Effector memory CD4-positive, alpha-beta T cell (primary cell): ENCODE data around the gene LRRC4C.

Experiments used
- DNase-seq, 3 donors: peaks; one replicate each; pipeline ENCODE4 v3.0.0-alpha.2; 2020
- H3K27ac ChIP-seq: 2 replicates; pipeline ENCODE4 v1.7.0; 2013; ENCODE audit warnings: mild to moderate bottlenecking, low read length, moderate library complexity; ENCODE audit not compliant: insufficient read depth, poor library complexity, severe bottlenecking
- H3K27me3 ChIP-seq: replicated peaks from 2 replicates; pipeline ENCODE4 v1.7.0; 2013; ENCODE audit warnings: mild to moderate bottlenecking, low read length; ENCODE audit not compliant: insufficient read depth, control insufficient read depth, poor library complexity, severe bottlenecking
- H3K36me3 ChIP-seq: 2 replicates; pipeline ENCODE4 v1.7.0; 2013; ENCODE audit warnings: mild to moderate bottlenecking, low read length, moderate library complexity; ENCODE audit not compliant: control insufficient read depth, insufficient read depth
- H3K4me1 ChIP-seq: 2 replicates; pipeline ENCODE4 v1.7.0; 2013; ENCODE audit warnings: low read length, mild to moderate bottlenecking; ENCODE audit not compliant: control insufficient read depth, insufficient read depth, poor library complexity, severe bottlenecking
- H3K4me3 ChIP-seq: 2 replicates; pipeline ENCODE4 v1.7.0; 2013; ENCODE audit warnings: low read length, low read depth, mild to moderate bottlenecking; ENCODE audit not compliant: insufficient read depth, poor library complexity, severe bottlenecking
- H3K9me3 ChIP-seq: 2 replicates; pipeline ENCODE4 v1.7.0; 2013; ENCODE audit warnings: mild to moderate bottlenecking, low read length, moderate library complexity; ENCODE audit not compliant: control insufficient read depth

The LRRC4C gene

DNA sequence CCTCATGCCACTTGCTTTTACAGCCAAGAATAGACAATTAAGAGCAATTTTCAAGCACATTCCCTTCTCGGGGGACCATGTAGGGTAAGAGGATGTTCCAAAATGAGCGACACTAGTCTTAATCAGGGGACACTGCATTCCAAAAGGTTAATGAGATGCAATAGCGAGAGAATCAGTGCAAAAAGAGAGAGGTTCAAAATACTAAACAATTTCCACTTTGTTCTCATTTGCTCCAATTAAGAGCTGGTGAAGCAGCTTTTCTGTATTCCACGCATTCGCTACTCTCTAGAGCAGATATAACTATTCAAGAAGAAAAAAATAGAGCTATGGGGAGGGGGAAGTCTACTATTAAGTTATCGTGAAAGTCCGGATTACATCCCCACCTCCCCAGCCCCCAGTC lies 811 bp downstream of the LRRC4C start:
- Histone ChIP-seq H3K27ac (no peak overlapping the region), H3K4me1 (no peaks in the 10 kb centered on the region), H3K27me3 (no peaks in the 10 kb centered on the region), H3K36me3 (no peaks in the 10 kb centered on the region), H3K4me3 (no peak overlapping the region), H3K9me3 (no peaks in the 10 kb centered on the region)
- no peak for DNase-seq

DNA sequence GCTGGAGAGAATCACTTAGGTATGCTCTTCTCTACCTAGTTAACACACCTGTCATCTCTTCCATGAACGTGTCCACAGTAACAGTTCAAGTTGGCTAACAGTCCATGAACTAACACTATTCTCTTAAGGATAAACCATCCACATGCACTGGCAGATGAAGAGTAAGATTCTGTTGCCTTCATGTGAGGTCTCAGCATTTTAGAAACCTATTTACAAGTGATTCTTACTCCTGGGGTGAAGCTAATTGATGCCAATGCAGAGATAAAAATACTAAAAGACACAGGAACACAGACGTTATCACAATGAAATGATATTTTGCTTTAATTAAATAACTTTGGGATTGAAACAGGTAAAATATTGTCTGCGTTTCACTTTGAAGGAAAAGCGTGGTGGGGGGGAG lies 1.3 kb downstream of the LRRC4C start:
- H3K4me1 ChIP-seq, result no peaks in the 10 kb centered on the region
- no peak overlapping the region for H3K27ac ChIP-seq
- H3K9me3 ChIP-seq, result no peaks in the 10 kb centered on the region
- DNase-seq, result no peak
- H3K36me3 ChIP-seq, result no peaks in the 10 kb centered on the region
- no peaks in the 10 kb centered on the region for H3K27me3 ChIP-seq
- H3K4me3 ChIP-seq, result no peak overlapping the region

DNA sequence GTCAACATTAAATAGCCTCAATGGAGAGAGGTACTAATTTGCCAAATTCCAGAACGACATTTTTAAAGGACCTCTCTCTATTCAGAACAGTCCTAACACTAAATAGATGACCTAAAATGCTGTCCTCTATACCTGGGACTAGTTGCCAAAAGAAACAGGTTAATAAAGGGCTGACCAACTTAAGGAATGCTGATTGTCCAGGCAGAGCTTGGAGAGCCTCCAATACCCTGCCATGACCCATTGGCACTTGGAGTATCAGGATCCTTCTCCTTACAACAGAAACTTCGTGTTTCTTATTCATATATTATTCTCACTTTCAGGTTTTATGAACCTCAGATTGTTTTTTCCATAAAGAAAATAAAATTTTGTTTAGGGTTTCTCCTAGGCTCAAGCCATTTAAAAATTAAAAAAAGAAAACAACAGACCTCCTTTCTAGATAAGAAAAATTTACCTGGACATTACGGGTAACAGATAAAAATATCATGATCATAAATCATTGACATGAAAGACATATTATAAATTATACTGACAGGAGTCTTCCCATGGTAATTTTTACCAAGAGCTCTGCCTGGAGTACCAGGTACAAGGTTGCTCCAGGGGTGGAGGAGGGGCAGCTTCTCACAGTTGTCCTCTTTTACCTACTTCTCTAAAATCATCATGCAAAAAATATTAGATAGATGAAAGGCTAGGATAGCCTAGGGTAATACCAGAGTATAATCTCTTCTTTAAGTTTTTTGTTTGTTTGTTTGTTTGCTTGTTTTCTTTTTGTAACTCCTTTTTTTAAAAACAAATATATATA lies 2.0 kb downstream of the LRRC4C start:
- Histone ChIP-seq H3K9me3 (no peaks in the 10 kb centered on the region), H3K4me1 (no peaks in the 10 kb centered on the region), H3K27me3 (no peaks in the 10 kb centered on the region), H3K4me3 (no peak overlapping the region), H3K36me3 (no peaks in the 10 kb centered on the region), H3K27ac (no peak overlapping the region)
- DNase-seq, result no peak

DNA sequence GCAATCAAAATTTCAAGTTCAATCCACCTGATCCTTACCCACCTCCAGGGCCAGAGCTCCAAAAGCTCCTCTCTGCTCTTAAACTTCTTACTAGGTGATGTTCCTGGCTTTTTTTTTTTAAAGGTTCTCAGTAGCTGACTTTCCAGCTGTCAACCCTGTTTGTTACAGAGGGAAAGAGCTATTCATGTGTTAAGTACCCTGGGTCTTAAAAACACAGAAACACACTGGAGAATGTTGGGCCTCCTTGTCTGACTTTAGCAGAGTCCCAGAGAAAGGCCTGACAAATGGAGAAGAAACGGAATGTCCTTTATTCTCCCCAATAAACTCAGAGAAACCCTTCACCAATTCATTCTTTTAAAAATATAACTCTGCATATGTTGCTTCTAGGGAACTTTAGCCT lies 3.2 kb downstream of the LRRC4C start:
- no peaks in the 10 kb centered on the region for H3K4me1 ChIP-seq
- no peaks in the 10 kb centered on the region for H3K27me3 ChIP-seq
- no peak overlapping the region for H3K27ac ChIP-seq
- H3K36me3 ChIP-seq, result no peaks in the 10 kb centered on the region
- H3K4me3 ChIP-seq, result no peak overlapping the region
- DNase-seq, result no peak
- no peaks in the 10 kb centered on the region for H3K9me3 ChIP-seq

DNA sequence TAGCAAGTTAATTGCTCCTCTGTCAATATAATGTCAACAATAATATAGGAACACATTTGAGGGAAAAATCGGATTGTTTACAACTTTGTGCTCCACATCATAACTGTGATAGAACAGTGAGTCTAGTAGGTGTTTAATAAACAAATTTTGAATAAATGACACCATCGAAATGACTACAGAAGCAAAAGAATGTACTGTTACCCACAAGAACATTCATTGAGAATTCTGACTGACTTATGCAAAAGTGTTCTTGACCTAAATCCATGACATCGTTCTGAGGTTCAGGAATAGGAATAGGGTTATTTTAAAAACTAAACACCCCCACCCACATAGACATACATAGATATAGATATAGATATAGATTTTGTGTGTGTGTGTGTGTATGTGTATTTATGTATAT lies 8.4 kb downstream of the LRRC4C start:
- no peak overlapping the region for H3K4me3 ChIP-seq
- DNase-seq, result no peak
- no peaks in the 10 kb centered on the region for H3K4me1 ChIP-seq
- H3K27ac ChIP-seq, result no peak overlapping the region
- H3K27me3 ChIP-seq, result no peaks in the 10 kb centered on the region
- no peaks in the 10 kb centered on the region for H3K36me3 ChIP-seq
- no peaks in the 10 kb centered on the region for H3K9me3 ChIP-seq

DNA sequence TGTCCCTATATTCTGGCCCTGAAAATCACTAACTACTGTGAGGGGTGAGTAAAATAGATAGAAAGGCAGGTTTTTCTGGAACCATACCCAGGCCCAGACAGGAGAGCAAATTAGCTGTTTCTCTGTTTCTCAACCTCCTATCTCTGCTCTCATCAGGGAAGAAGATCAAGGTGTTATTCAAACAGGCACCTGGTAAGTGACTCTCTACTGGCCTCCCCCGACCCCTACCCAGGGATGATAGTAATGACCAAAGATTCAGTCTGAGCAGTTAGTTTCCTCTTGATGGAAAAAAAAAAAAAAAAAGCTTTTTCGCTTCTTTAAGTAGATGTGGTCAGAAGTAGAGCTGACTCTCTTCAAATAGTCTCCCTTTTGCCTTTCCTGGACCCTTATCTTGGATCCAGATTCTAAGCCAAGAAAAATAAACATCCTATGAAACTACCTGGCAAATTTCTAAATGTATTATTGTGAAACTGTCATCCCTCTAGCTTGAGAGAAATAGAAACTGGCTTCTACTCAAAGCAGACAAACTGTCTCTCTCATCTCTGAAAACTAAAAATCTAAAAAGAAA lies 9.9 kb downstream of the LRRC4C start:
- Histone ChIP-seq H3K36me3 (no peaks in the 10 kb centered on the region), H3K27ac (no peak overlapping the region), H3K9me3 (no peaks in the 10 kb centered on the region), H3K4me3 (no peak overlapping the region), H3K4me1 (no peaks in the 10 kb centered on the region), H3K27me3 (no peaks in the 10 kb centered on the region)
- DNase-seq, result no peak

DNA sequence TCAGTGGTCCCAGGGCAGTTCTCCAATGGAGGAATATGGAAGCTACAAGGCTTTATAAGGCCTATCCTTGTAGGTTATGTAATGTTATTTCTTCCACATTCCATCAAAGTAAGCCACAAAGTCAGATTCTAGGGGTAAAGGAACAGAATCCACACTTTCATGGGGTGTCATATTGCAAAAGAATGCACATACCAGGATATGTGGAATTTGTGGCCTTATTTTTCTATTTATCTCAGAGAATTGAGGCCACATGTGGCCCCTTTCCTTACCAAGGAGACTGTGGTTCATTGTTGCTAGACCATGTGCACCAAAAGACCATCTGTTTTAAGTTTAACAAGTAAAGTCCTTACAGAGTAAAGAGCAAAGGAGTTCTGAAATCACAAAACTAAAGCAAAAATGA lies 12.9 kb downstream of the LRRC4C start:
- H3K27ac ChIP-seq, result no peak overlapping the region
- no peaks in the 10 kb centered on the region for H3K27me3 ChIP-seq
- H3K4me3 ChIP-seq, result no peak overlapping the region
- no peaks in the 10 kb centered on the region for H3K4me1 ChIP-seq
- no peak for DNase-seq
- H3K36me3 ChIP-seq, result no peaks in the 10 kb centered on the region
- no peaks in the 10 kb centered on the region for H3K9me3 ChIP-seq

DNA sequence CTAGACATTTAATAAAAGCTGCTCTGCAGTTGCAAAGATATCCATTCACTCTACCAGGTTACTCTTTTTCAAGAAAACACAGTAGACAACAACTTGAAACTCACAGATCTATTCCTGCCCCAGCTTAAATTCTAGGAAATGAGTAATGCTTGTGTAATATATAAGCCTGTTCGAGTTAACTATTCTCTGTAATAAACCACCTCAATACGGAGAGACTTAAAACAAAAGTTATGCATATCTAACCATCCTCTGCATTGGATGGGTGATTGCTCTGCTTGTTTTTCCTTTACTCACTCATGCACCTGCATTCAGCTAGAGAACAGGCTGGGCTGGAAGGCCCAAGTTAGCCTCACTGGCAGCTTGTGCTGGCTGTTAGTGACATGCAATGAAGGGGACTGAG lies 13.3 kb downstream of the LRRC4C start:
- Histone ChIP-seq H3K9me3 (no peaks in the 10 kb centered on the region), H3K4me3 (no peak overlapping the region), H3K4me1 (no peaks in the 10 kb centered on the region), H3K27ac (no peak overlapping the region), H3K36me3 (no peaks in the 10 kb centered on the region), H3K27me3 (no peaks in the 10 kb centered on the region)
- DNase-seq, result no peak

DNA sequence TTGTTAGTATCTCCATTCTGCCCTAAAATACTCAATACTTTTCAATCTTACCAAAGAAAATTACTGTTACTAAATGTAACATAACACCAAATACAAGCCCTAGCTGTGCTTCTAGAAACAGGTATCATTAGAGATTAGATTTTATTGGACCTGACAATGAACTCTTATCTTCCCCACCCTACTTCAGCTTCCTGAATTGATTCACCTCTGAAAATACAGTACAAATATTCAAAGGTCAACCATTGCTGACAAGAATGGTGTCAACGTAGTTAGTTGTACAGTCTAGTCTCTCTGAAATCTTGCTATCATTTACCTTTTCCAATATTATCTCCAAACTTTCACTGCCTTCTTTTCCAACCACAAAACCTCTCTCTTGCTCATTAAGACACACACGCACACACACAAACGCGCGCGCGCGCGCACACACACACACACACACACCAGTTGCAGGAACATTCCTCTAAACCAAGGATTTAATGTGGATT lies 22.4 kb downstream of the LRRC4C start:
- no peaks in the 10 kb centered on the region for H3K4me1 ChIP-seq
- no peaks in the 10 kb centered on the region for H3K36me3 ChIP-seq
- DNase-seq, result no peak
- no peak overlapping the region for H3K4me3 ChIP-seq
- H3K27ac ChIP-seq, result no peak overlapping the region
- no peaks in the 10 kb centered on the region for H3K9me3 ChIP-seq
- no peaks in the 10 kb centered on the region for H3K27me3 ChIP-seq

DNA sequence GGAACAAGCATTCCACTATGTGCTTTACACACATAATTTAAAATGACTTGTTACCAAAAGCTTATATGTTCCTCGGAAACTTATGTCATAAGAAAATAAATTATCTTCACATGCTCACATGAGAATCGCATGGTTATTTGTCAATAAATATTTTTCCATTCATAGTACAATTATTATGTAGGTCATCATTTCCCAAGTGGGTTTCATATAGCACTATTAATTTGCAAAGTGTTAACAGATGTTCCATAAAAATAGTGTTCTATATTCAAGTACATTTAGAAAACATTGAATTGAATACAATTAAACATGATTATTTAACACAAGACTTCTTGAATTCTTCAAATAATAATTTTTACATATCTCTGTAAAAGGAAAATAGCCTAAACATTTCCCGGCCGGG lies 23.9 kb downstream of the LRRC4C start:
- Histone ChIP-seq H3K4me3 (no peak overlapping the region), H3K9me3 (no peaks in the 10 kb centered on the region), H3K27me3 (no peaks in the 10 kb centered on the region), H3K36me3 (no peaks in the 10 kb centered on the region), H3K27ac (no peak overlapping the region), H3K4me1 (no peaks in the 10 kb centered on the region)
- no peak for DNase-seq
